Tibial nerve (tissue), 4 donors: ENCODE measurements around the gene DNMT3A. TPM values are rescaled to one million over a fixed set of nuclear protein-coding genes. Genes with fewer than 3 reads are reported as not detected.
A peak's percentile ranks its signal among the peaks of the same experiment; 100 is the strongest.

ENCODE experiments used
- DNase-seq, 2 donors: peaks; one replicate each; pipeline ENCODE4 v3.0.0-alpha.2; 2019; ENCODE audit warnings: low spot score in 2 of 2
- H3K27ac ChIP-seq, 4 donors: fragments of 200-600 bp; sonication (generic) in 3 of 4; one replicate each; pipeline ENCODE4 v1.5.1; 2017 to 2019; ENCODE audit warnings: mild to moderate bottlenecking in 1 of 4
- H3K27me3 ChIP-seq, 2 donors: fragments of 200-600 bp; sonication (generic) in 1 of 2; one replicate each; pipeline versions ENCODE4 v1.5.1 to v1.6.0; 2017 to 2019
- H3K36me3 ChIP-seq, 3 donors: fragments of 200-600 bp; sonication (generic); one replicate each; pipeline ENCODE4 v1.5.1; 2018 to 2019
- H3K4me1 ChIP-seq, 4 donors: fragments of 200-600 bp; sonication (generic) in 3 of 4; one replicate each; pipeline ENCODE4 v1.5.1; 2017 to 2019
- H3K4me3 ChIP-seq, 4 donors: fragments of 200-600 bp; sonication (generic) in 3 of 4; one replicate each; pipeline ENCODE4 v1.5.1; 2017 to 2019; ENCODE audit warnings: mild to moderate bottlenecking in 1 of 4, moderate library complexity in 1 of 4
- H3K9me3 ChIP-seq, 4 donors: fragments of 200-600 bp; sonication (generic) in 3 of 4; one replicate each; pipeline ENCODE4 v1.5.1; 2017 to 2019
- EP300 ChIP-seq, 2 donors: sonication (generic); formaldehyde crosslinking; IDR thresholded peaks; one replicate each; pipeline ENCODE4 v1.6.1; 2017; ENCODE audit warnings: antibody characterized with exemption in 2 of 2, mild to moderate bottlenecking in 1 of 2
- POLR2A ChIP-seq, 2 donors: fragments of 450-650 bp; IDR thresholded peaks; one replicate each; pipeline ENCODE4 v1.6.1; 2017; ENCODE audit warnings: antibody characterized with exemption in 2 of 2, mild to moderate bottlenecking in 2 of 2, moderate library complexity in 2 of 2
- WGBS, 2 donors: methylation state at CpG; one replicate each; pipeline ENCODE4 v1.1.5; 2018; 5-methylcytosine and 5-hydroxymethylcytosine counted together
- total RNA-seq, 4 donors: library from RNA; depleted of rRNA; stranded (reverse); fragments of >200 nt; gene quantifications; one replicate each; pipeline ENCODE4 v1.1.0, GENCODE V29; 2016
- TF ChIP-seq, protein P1 (sequence below), 5 experiments: fragments of 200-600 bp in 3 of 5; fragments of 450-650 bp in 2 of 5; sonication (generic) in 3 of 5; IDR thresholded peaks; one replicate each; pipeline ENCODE4 v1.5.1; 2016 to 2019; ENCODE audit warnings: antibody characterized with exemption in 5 of 5, mild to moderate bottlenecking in 3 of 5, moderate library complexity in 2 of 5

The DNMT3A gene
- total RNA-seq, 4 donors from 2014 or later = 17.4 to 28.4 (median 25.0) TPM

DNA sequence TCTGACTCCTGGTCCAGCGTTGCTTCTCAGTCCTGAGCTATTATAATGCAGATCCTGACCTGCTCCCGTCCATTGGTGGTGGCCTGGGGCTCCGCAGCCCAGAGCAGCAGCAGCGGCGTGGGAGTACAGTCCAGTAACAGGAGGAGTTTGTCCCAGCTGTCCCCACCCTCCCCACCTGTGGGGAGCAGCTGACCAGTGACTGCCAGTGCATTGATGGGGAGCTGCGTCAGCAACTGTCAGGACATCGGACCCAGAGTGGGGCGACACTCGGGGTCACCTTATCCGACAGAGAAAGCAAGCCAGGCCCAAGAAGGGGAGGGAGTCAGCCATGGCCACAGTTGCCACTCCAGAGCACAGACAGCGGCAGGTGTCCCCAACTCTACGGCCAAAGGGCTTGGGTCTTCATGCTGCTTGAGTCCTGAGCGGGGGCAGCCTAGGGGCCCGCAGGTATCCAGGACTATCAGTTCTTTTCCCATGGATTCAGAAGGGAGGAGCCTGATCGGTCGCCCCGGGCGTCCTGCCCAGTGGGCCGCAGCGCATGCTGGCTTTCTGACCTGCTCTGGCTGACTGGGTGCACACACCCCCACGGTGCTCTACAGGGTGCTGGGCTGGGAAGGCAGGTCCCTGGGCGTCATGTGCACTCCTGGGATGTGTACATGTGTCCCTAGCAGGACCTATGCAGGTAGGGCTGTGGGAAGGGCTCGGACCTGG lies 29.7 kb downstream of the DNMT3A start:
- 67 to 70% methylated on average over 14 to 22 of the region's 23 CpGs for WGBS, 2 donors
- peaks cover 0 to 90% (median 28%) of the 10 kb centered on the region in 4 donors for H3K4me1 ChIP-seq
- peak overlapping the region in 1 of 4 donors; percentile 22 for H3K27ac ChIP-seq

DNA sequence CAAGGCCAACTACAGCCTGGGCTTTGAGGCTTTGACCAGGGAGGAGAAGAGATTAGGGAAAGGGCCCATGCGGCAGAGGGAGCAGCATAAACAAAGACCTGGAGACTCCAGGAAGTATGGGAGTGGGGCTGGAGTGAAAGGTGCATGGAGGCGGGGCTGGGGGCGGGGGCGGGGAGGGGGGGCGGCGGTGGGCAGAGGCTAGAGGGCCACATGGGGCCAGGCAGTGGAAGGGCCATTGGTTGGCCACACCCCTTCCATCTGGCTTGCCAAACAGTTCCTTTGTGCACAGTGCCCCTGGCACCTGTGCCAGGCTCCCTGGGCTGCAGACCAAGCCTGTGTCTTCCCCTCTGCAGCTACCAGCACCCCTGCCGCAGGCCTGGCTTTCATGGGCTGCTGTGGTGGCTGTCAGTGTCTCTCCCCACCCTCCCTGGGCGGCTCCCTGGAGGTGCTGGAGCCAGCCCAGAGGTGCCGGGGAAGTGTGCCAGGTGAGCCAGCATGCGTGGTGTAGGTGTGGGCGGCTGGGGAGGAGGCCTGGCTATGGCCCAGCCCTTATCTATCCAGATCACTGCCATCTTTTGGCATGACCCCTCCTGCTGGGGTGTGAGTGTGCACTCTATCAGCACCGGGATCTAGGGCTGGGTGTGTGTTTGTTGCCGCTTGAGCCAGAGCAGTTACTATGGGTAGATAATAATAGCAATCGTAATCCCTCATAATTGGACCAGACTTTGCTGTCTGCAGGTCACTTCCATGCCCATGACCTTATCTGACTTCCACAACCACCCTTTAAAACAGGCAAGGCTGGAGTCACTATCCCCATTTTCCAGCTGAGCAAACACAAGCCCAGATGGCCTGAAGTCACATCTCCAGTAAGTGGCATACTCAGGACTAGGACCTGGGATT lies 30.5 kb downstream of the DNMT3A start:
- DNase-seq = no peak
- H3K4me3 ChIP-seq = no peak overlapping the region
- peaks cover 0 to 89% (median 31%) of the 10 kb centered on the region in 4 donors for H3K4me1 ChIP-seq
- 52 to 54% methylated on average over 12 to 14 of the region's 14 CpGs for WGBS, 2 donors
- TF ChIP-seq EP300 (IDR thresholded peaks at IDR 0.05) (no peak), POLR2A (IDR thresholded peaks at IDR 0.05) (no peak)
- TF ChIP-seq, protein P1, sequence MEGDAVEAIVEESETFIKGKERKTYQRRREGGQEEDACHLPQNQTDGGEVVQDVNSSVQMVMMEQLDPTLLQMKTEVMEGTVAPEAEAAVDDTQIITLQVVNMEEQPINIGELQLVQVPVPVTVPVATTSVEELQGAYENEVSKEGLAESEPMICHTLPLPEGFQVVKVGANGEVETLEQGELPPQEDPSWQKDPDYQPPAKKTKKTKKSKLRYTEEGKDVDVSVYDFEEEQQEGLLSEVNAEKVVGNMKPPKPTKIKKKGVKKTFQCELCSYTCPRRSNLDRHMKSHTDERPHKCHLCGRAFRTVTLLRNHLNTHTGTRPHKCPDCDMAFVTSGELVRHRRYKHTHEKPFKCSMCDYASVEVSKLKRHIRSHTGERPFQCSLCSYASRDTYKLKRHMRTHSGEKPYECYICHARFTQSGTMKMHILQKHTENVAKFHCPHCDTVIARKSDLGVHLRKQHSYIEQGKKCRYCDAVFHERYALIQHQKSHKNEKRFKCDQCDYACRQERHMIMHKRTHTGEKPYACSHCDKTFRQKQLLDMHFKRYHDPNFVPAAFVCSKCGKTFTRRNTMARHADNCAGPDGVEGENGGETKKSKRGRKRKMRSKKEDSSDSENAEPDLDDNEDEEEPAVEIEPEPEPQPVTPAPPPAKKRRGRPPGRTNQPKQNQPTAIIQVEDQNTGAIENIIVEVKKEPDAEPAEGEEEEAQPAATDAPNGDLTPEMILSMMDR (IDR thresholded peaks at IDR 0.05) = no peak
- no peaks in the 10 kb centered on the region for H3K9me3 ChIP-seq
- peak overlapping the region in 2 of 4 donors; percentile 17 to 30 for H3K27ac ChIP-seq
- H3K27me3 ChIP-seq = no peaks in the 10 kb centered on the region
- peaks cover 0 to 54% (median 0%) of the 10 kb centered on the region in 3 donors for H3K36me3 ChIP-seq

More for the DNA sequence above, 29.7 kb downstream of the DNMT3A start:
- TF ChIP-seq EP300 (IDR thresholded peaks at IDR 0.05) (no peak), POLR2A (IDR thresholded peaks at IDR 0.05) (no peak)
- TF ChIP-seq, protein P1 (IDR thresholded peaks at IDR 0.05) = no peak
- DNase-seq = no peak
- no peaks in the 10 kb centered on the region for H3K9me3 ChIP-seq
- H3K36me3 ChIP-seq = peaks cover 0 to 48% (median 0%) of the 10 kb centered on the region in 3 donors
- no peak overlapping the region for H3K4me3 ChIP-seq
- no peaks in the 10 kb centered on the region for H3K27me3 ChIP-seq

DNA sequence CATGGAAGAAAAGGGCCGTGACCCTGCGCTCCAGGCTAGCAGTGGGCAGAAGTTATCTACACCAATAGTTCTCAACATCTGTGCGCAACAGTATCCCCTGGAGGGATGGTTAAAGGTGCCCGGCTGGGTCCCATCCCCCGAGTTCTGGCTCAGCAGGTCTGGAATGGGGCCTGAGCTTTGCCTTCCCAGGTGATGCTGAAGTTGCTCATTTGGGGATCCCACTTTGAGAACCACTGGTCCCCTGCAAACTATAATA lies 31.1 kb downstream of the DNMT3A start:
- no peak overlapping the region for H3K4me3 ChIP-seq
- peaks cover 0 to 89% (median 28%) of the 10 kb centered on the region in 4 donors for H3K4me1 ChIP-seq
- H3K36me3 ChIP-seq = peaks cover 0 to 54% (median 0%) of the 10 kb centered on the region in 3 donors
- TF ChIP-seq, protein P1 (IDR thresholded peaks at IDR 0.05) = no peak
- TF ChIP-seq POLR2A (IDR thresholded peaks at IDR 0.05) (no peak), EP300 (IDR thresholded peaks at IDR 0.05) (no peak)
- DNase-seq = no peak
- peak overlapping the region in 1 of 4 donors; percentile 30 for H3K27ac ChIP-seq
- 66 to 73% methylated on average over 4 to 5 of the region's 5 CpGs for WGBS, 2 donors
- no peaks in the 10 kb centered on the region for H3K27me3 ChIP-seq
- no peaks in the 10 kb centered on the region for H3K9me3 ChIP-seq

DNA sequence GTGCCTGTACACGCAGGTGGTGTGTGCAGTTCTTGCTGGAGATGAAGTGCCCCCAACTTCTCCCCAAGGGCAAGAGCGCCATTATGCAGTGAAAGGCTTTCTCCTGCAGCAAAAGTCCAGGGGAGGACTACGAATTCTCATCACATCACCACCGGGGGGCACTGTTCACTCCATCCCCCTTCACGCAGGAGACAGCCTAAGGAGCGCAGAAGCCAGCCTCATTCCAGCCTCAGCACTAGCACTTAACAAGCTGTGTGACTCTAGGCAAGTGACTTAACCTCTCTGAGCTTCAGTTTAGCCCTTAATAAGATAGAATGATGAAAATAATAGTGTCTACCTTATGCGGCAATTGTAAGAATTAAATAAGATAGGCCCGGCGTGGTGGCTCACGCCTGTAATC lies 32.3 kb downstream of the DNMT3A start:
- H3K9me3 ChIP-seq = no peaks in the 10 kb centered on the region
- TF ChIP-seq POLR2A (IDR thresholded peaks at IDR 0.05) = no peak
- TF ChIP-seq, protein P1 (IDR thresholded peaks at IDR 0.05) = peak in 3 of 5 experiments; percentile 24 to 35 (median 34)
- no peaks in the 10 kb centered on the region for H3K27me3 ChIP-seq
- no peak overlapping the region for H3K27ac ChIP-seq
- peaks cover 0 to 86% (median 16%) of the 10 kb centered on the region in 4 donors for H3K4me1 ChIP-seq
- DNase-seq = peak in 1 of 2 donors; percentile 43
- H3K4me3 ChIP-seq = no peak overlapping the region
- peaks cover 0 to 54% (median 0%) of the 10 kb centered on the region in 3 donors for H3K36me3 ChIP-seq
- 76 to 77% methylated on average over 10 of the region's 10 CpGs for WGBS, 2 donors

DNA sequence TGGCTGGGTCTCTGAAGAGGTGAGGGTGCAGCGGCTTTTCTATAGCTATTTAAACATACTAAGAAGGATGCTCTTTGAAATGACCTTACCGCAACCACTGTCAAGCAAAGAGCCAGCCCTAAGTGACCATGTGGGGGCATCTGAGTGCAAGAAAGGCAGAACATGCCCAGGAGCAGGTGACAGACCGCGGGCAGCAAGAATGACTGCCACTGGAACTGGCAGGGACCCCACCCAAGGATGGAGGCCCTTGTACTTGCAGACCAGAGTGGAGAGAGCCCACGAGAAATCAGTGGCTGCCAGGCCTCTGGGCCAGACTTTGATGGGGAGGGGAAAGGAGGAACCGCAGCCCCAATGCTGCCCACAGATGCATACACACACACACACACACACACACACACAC lies 33.1 kb downstream of the DNMT3A start:
- H3K4me1 ChIP-seq = peaks cover 0 to 85% (median 8%) of the 10 kb centered on the region in 4 donors
- H3K27ac ChIP-seq = no peak overlapping the region
- no peak overlapping the region for H3K4me3 ChIP-seq
- H3K36me3 ChIP-seq = peaks cover 0 to 50% (median 0%) of the 10 kb centered on the region in 3 donors
- WGBS, 2 donors = 73 to 84% methylated on average over 6 of the region's 6 CpGs
- H3K9me3 ChIP-seq = no peaks in the 10 kb centered on the region
- no peaks in the 10 kb centered on the region for H3K27me3 ChIP-seq
- no peak for DNase-seq
- TF ChIP-seq, protein P1 (IDR thresholded peaks at IDR 0.05) = no peak
- TF ChIP-seq EP300 (IDR thresholded peaks at IDR 0.05) (no peak), POLR2A (IDR thresholded peaks at IDR 0.05) (no peak)
